Suprapubic skin (tissue), 2 donors: ENCODE data around the gene SHC4.

ENCODE experiments used
- EP300 ChIP-seq: sonication (generic); formaldehyde crosslinking; IDR thresholded peaks from one replicate; pipeline ENCODE4 v1.6.1; 2017; ENCODE audit warnings: antibody characterized with exemption
- POLR2A ChIP-seq, 2 donors: fragments of 450-650 bp; IDR thresholded peaks; one replicate each; pipeline ENCODE4 v1.6.1; 2017; ENCODE audit warnings: antibody characterized with exemption in 2 of 2, mild to moderate bottlenecking in 2 of 2, moderate library complexity in 2 of 2

DNA sequence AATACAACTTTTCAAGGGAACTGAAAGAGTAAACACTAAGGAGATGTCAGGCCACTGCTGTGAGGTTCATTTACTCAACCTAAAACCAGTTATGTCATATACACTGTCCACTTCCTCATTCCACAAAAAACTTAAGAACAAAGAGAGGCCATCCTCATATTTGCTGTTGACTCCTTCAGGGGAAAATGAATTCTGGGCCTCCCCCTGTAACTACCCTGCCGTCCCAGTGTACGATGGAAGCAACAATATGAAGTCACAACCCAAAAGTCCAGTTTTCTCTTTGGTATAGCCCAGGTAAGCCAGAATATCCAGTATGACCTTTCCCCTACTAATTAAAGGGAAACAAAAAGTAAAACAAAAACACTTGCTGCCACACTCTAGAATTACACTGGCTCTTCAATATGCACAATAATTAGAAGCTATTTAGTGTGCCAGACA, 169.0 kb downstream of the SHC4 start:
- no peak for TF ChIP-seq POLR2A (IDR thresholded peaks at IDR 0.05)
- TF ChIP-seq EP300 = no peak
